K562 (cell line): ENCODE measurements around the gene ST8SIA4.

Experiments
- ARHGAP35 ChIP-seq: fragments of 450-650 bp; IDR thresholded peaks from 2 replicates; pipeline ENCODE4 v1.6.1; 2018; ENCODE audit not compliant: partially characterized antibody
- CEBPB ChIP-seq: fragments of 450-650 bp; IDR thresholded peaks from 2 replicates; pipeline ENCODE4 v1.6.1; 2016; ENCODE audit warnings: missing genetic modification characterization, missing compliant biosample characterization
- POLR2G ChIP-seq: fragments of 200-400 bp; formaldehyde crosslinking; IDR thresholded peaks from 2 replicates; pipeline ENCODE4 v1.6.1; 2017; ENCODE audit warnings: low read depth, mild to moderate bottlenecking, antibody characterized with exemption, low read length, moderate library complexity
- RAD21 ChIP-seq, 2 experiments: fragments of 250-450 bp in 1 of 2; fragments of 450-650 bp in 1 of 2; sonication (Bioruptor Pico) in 1 of 2; formaldehyde crosslinking in 1 of 2; IDR thresholded peaks in 1 of 2; conservative IDR thresholded peaks in 1 of 2; 2 replicates each; pipeline versions ENCODE4 v1.4.0 to v1.8.0; 2020 to 2022; ENCODE audit warnings: mild to moderate bottlenecking in 2 of 2, moderate library complexity in 1 of 2
- SIRT6 ChIP-seq: IDR thresholded peaks from one replicate; pipeline ENCODE4 v1.6.1; 2012; ENCODE audit warnings: low read depth, mild to moderate bottlenecking, control low read depth, inconsistent platforms, low read length, moderate library complexity

- no peak for TF ChIP-seq ARHGAP35
- TF ChIP-seq RAD21 (CRISPR knock-in tag; conservative IDR thresholded peaks at IDR 0.05 in 1 of 2, IDR thresholded peaks at IDR 0.05 in 1 of 2): no peak
- TF ChIP-seq SIRT6: no peak
- TF ChIP-seq CEBPB: no peak
- no peak for TF ChIP-seq POLR2G
Observed at GRCh38 chr5:100787648-100788047, 115.4 kb downstream of the ST8SIA4 start.
